Measurements from ENCODE around the gene SELENOO.

GRCh38 chr22:50188356-50188755, 12.5 kb upstream of the SELENOO start:
- TF ChIP-seq CTCF (conservative IDR thresholded peaks at IDR 0.05; ENCODE audit: low read length) (no peak), EZH2phosphoT487 (IDR thresholded peaks at IDR 0.05; ENCODE audit: borderline replicate concordance, low read depth, low read length) (no peak)

All from OCI-LY7 (cell line).